HepG2 (cell line): ENCODE data around the gene CHRNA5. TPM values are rescaled to one million over a fixed set of nuclear protein-coding genes. Genes with fewer than 3 reads are reported as not detected.

Experiments
- ATAC-seq: fragments of 200-7000 bp; cut with Tn5 transposase; 3 replicates; pipeline ENCODE4 v1.9.1; 2020; ENCODE audit warnings: mild to moderate bottlenecking, moderate library complexity
- BruUV-seq: library from RNA; stranded (reverse); fragments of 400-500 nt; replicated peaks from 2 replicates; lab custom pipeline; 2021; lab: Mats Ljungman, UMichigan
- CTCF ChIA-PET: fragments of 300-600 bp; formaldehyde crosslinking; extraction: SDS; loops from one replicate; lab custom pipeline; 2021; ENCODE audit warnings: low total read pairs, inconsistent platforms, low intra/inter-chr PET ratio; lab: Yijun Ruan, JAX
- POLR2A ChIA-PET: fragments of 350-600 bp; sonication (Branson Sonifier 250); formaldehyde crosslinking; loops from one replicate; lab custom pipeline; 2020; ENCODE audit warnings: antibody characterized with exemption, inconsistent platforms; lab: Yijun Ruan, JAX
- DNase-seq: peaks from one replicate; pipeline ENCODE4 v3.0.0-alpha.2; 2015; ENCODE audit warnings: low spot score
- FAIRE-seq: peaks from 3 replicates; lab custom pipeline; 2011; peaks lifted over from hg19 to GRCh38; lab: Jason Lieb, UNC
- H2AFZ ChIP-seq: one replicate; pipeline ENCODE4 v1.6.1; 2011; ENCODE audit warnings: low read length, inconsistent platforms
- H3K27ac ChIP-seq: fragments of 300-600 bp; 3 replicates; pipeline ENCODE4 v1.8.0; 2011; ENCODE audit warnings: mixed run types, mild to moderate bottlenecking, mixed read lengths, low read length, inconsistent platforms; ENCODE audit not compliant: insufficient read depth; ENCODE audit errors: extremely low read length
- H3K27me3 ChIP-seq, 2 experiments: fragments of 200-600 bp in 1 of 2; 2 replicates in 1 of 2; 3 replicates in 1 of 2; pipeline versions ENCODE4 v1.6.0 to v1.8.0; 2011; ENCODE audit warnings: low read length in 2 of 2, mild to moderate bottlenecking in 2 of 2, moderate library complexity in 2 of 2, inconsistent platforms in 1 of 2; ENCODE audit not compliant: insufficient read depth in 2 of 2, control insufficient read depth in 1 of 2
- H3K36me3 ChIP-seq, 2 experiments: fragments of 200-600 bp in 1 of 2; replicated peaks in 1 of 2; 2 replicates in 1 of 2; 3 replicates in 1 of 2; pipeline versions ENCODE4 v1.5.1 to v1.8.0; 2011; ENCODE audit warnings: low read length in 2 of 2, inconsistent platforms in 1 of 2; ENCODE audit not compliant: insufficient read depth in 2 of 2, control insufficient read depth in 1 of 2
- H3K4me1 ChIP-seq: 2 replicates; pipeline ENCODE4 v1.5.1; 2012; ENCODE audit warnings: low read length, inconsistent platforms; ENCODE audit not compliant: insufficient read depth
- H3K4me2 ChIP-seq: 2 replicates; pipeline ENCODE4 v1.6.0; 2011; ENCODE audit warnings: low read depth, low read length, inconsistent platforms
- H3K4me3 ChIP-seq, 3 experiments: fragments of 200-600 bp in 1 of 3; sonication (generic), shearing (Covaris generic) in 1 of 3; replicated peaks in 1 of 3; 2 replicates each; pipeline ENCODE4 v1.5.1; 2011 to 2016; ENCODE audit warnings: low read length in 3 of 3, inconsistent platforms in 2 of 3, low read depth in 2 of 3, mild to moderate bottlenecking in 2 of 3, control low read depth in 1 of 3, mixed read lengths in 1 of 3; ENCODE audit not compliant: insufficient read depth in 1 of 3
- H3K79me2 ChIP-seq: one replicate; pipeline ENCODE4 v1.6.1; 2011; ENCODE audit warnings: low read length, inconsistent platforms; ENCODE audit not compliant: insufficient read depth
- H3K9ac ChIP-seq: 2 replicates; pipeline ENCODE4 v1.6.0; 2011; ENCODE audit warnings: mild to moderate bottlenecking, low read depth, low read length, inconsistent platforms; ENCODE audit not compliant: insufficient read depth
- H3K9me3 ChIP-seq: 2 replicates; pipeline ENCODE4 v1.5.1; 2012; ENCODE audit warnings: mild to moderate bottlenecking, low read length
- H4K20me1 ChIP-seq: 2 replicates; pipeline ENCODE4 v1.6.0; 2011; ENCODE audit warnings: inconsistent platforms, mild to moderate bottlenecking, low read length, moderate library complexity; ENCODE audit not compliant: insufficient read depth
- ARID2 ChIP-seq: sonication (generic); formaldehyde crosslinking; IDR thresholded peaks from 2 replicates; pipeline ENCODE4 v1.8.1; 2022; ENCODE audit warnings: mild to moderate bottlenecking, missing genetic modification reagents, borderline replicate concordance
- CEBPB ChIP-seq: IDR thresholded peaks from 2 replicates; pipeline ENCODE4 v1.6.1; 2011; ENCODE audit warnings: low read depth, low read length, improper control_type of control experiment, borderline replicate concordance
- ELF4 ChIP-seq: sonication (generic); formaldehyde crosslinking; IDR thresholded peaks from 2 replicates; pipeline ENCODE4 v1.5.0; 2020; ENCODE audit warnings: missing genetic modification reagents, mild to moderate bottlenecking, moderate library complexity, borderline replicate concordance
- FUBP1 ChIP-seq: sonication (generic); formaldehyde crosslinking; IDR thresholded peaks from 2 replicates; pipeline ENCODE4 v1.5.1; 2020; ENCODE audit warnings: missing genetic modification reagents, mild to moderate bottlenecking, borderline replicate concordance
- RFXANK ChIP-seq: IDR thresholded peaks from 2 replicates; pipeline ENCODE4 v1.6.1; 2016
- TERF1 ChIP-seq: sonication (generic); formaldehyde crosslinking; IDR thresholded peaks from 2 replicates; pipeline ENCODE4 v1.8.0; 2022; ENCODE audit warnings: mild to moderate bottlenecking, missing genetic modification reagents, moderate library complexity
- TFDP1 ChIP-seq: IDR thresholded peaks from 2 replicates; pipeline ENCODE4 v1.6.1; 2016; ENCODE audit warnings: missing compliant biosample characterization, missing genetic modification reagents, borderline replicate concordance
- ZFAT ChIP-seq: sonication (generic); formaldehyde crosslinking; conservative IDR thresholded peaks from 2 replicates; pipeline ENCODE4 v1.8.1; 2023; ENCODE audit warnings: missing genetic modification reagents, inconsistent platforms
- ZFP90 ChIP-seq: sonication (generic); formaldehyde crosslinking; IDR thresholded peaks from 2 replicates; pipeline ENCODE4 v1.8.0; 2022; ENCODE audit warnings: missing genetic modification reagents, mild to moderate bottlenecking, inconsistent platforms, borderline replicate concordance
- ZFX ChIP-seq: sonication (generic); formaldehyde crosslinking; IDR thresholded peaks from 2 replicates; pipeline ENCODE4 v1.4.0; 2020; ENCODE audit warnings: mild to moderate bottlenecking, low read depth, missing genetic modification reagents, moderate library complexity
- ZNF33B ChIP-seq: sonication (generic); formaldehyde crosslinking; IDR thresholded peaks from 2 replicates; pipeline ENCODE4 v1.5.1; 2020; ENCODE audit warnings: mild to moderate bottlenecking, missing genetic modification reagents
- ZNF512 ChIP-seq: sonication (generic); formaldehyde crosslinking; IDR thresholded peaks from 2 replicates; pipeline ENCODE4 v1.4.0; 2020; ENCODE audit warnings: mild to moderate bottlenecking, missing genetic modification reagents
- ZNF619 ChIP-seq: sonication (generic); formaldehyde crosslinking; IDR thresholded peaks from 2 replicates; pipeline ENCODE4 v1.4.0; 2020; ENCODE audit warnings: mild to moderate bottlenecking, missing genetic modification reagents
- ZNF652 ChIP-seq: IDR thresholded peaks from 2 replicates; pipeline ENCODE4 v1.6.1; 2016; ENCODE audit warnings: low read depth, borderline replicate concordance
- ZNF766 ChIP-seq: sonication (generic); formaldehyde crosslinking; IDR thresholded peaks from 2 replicates; pipeline ENCODE4 v1.5.0; 2020; ENCODE audit warnings: missing genetic modification reagents, borderline replicate concordance
- ZNF772 ChIP-seq: sonication (generic); formaldehyde crosslinking; IDR thresholded peaks from 2 replicates; pipeline ENCODE4 v1.5.0; 2020; ENCODE audit warnings: mild to moderate bottlenecking, missing genetic modification reagents
- WGBS: methylation state at CpG from one replicate; pipeline ENCODE4 v1.1.6; 2017; ENCODE audit warnings: low lambda C conversion rate; 5-methylcytosine and 5-hydroxymethylcytosine counted together
- in situ Hi-C: cut with HindIII; loops from 2 replicates; pipeline ENCODE4 v1.10.0; 2017; ENCODE audit warnings: low pct_unique_long_range_greater_than_20kb; ENCODE audit not compliant: extremely low pct_ligation_motif_present
- intact Hi-C: fragments of 100-400 bp; cut with micrococcal nuclease; formaldehyde crosslinking; loops from one replicate; pipeline ENCODE4 v1.10.0; 2022; ENCODE audit not compliant: unreplicated experiment
- polyA plus RNA-seq, 8 experiments: library from polyadenylated mRNA; depleted of rRNA in 3 of 8; stranded (reverse) in 7 of 8; unstranded in 1 of 8; fragments of >200 nt; fragmentation: Illumina TruSeq in 4 of 8; extraction: Trizol in 4 of 8; gene quantifications; 2 replicates each; pipeline versions ENCODE4 v1.2.1 to v1.2.3, GENCODE V29; 2011 to 2016; ENCODE audit warnings: low read depth in 4 of 8, missing spikeins in 1 of 8, mixed read lengths in 1 of 8; ENCODE audit not compliant: insufficient read depth in 1 of 8
- total RNA-seq, 5 experiments: library from RNA; depleted of rRNA; stranded (reverse); fragments of >200 nt; fragmentation: Illumina TruSeq; extraction: Trizol; gene quantifications; 2 replicates each; pipeline ENCODE4 v1.2.3, GENCODE V29; 2016; ENCODE audit warnings: low read depth in 1 of 5

The CHRNA5 gene
- total and polyA plus RNA-seq, 2 of the 13 experiments (the other 11 are each of a cell fraction or from before 2014, with no cell fraction given): 3.7 to 10.5 TPM

- H2AFZ ChIP-seq: no peak overlapping the region
- 10% methylated on average over 8 of the region's 17 CpGs for WGBS
- ATAC-seq (no peak), DNase-seq (no peak), FAIRE-seq (no peak)
- no peak overlapping the region for H3K4me3 ChIP-seq
- H3K4me1 ChIP-seq: no peaks in the 10 kb centered on the region
- H3K79me2 ChIP-seq: no peaks in the 10 kb centered on the region
- TF ChIP-seq ELF4 (CRISPR knock-in tag): no peak
- TF ChIP-seq ZNF512 (CRISPR knock-in tag): no peak
- no peak for TF ChIP-seq FUBP1 (CRISPR knock-in tag)
- no peak for TF ChIP-seq ZFX (CRISPR knock-in tag)
- TF ChIP-seq ZNF766 (CRISPR knock-in tag): no peak
- TF ChIP-seq ZNF619: no peak
- TF ChIP-seq ARID2 (CRISPR knock-in tag): no peak
- TF ChIP-seq TFDP1 (CRISPR knock-in tag): no peak
- TF ChIP-seq RFXANK (CRISPR knock-in tag): no peak
- TF ChIP-seq ZNF772 (CRISPR knock-in tag): no peak
- no peak for TF ChIP-seq ZFAT (CRISPR knock-in tag)
- TF ChIP-seq TERF1 (CRISPR knock-in tag): no peak
- no peak for TF ChIP-seq CEBPB
- no peak for TF ChIP-seq ZNF33B (CRISPR knock-in tag)
- TF ChIP-seq ZNF652: no peak
- no peak for TF ChIP-seq ZFP90 (CRISPR knock-in tag)
- H3K4me2 ChIP-seq: no peak overlapping the region
- H3K9ac ChIP-seq: no peak overlapping the region
- no peaks in the 10 kb centered on the region for H3K36me3 ChIP-seq
- H4K20me1 ChIP-seq: no peaks in the 10 kb centered on the region
- intact Hi-C loops (no loop called here), in situ Hi-C loops (no loop called here)
- POLR2A ChIA-PET: no interaction called here
- no TSS peak for BruUV-seq
- H3K9me3 ChIP-seq: no peaks in the 10 kb centered on the region
- peaks cover 11 to 76% of the 10 kb centered on the region in 2 experiments for H3K27me3 ChIP-seq
- no peak overlapping the region for H3K27ac ChIP-seq
- CTCF ChIA-PET: no interaction called here
Measured at GRCh38 chr15:78624651-78625590, 59.6 kb downstream of the CHRNA5 start.
